IMR-90 (cell line): Measurements from ENCODE around the gene IRS4.

Experiments
- CHD1 ChIP-seq: IDR thresholded peaks from 2 replicates; pipeline ENCODE4 v1.6.1; 2012; ENCODE audit warnings: low read depth, low read length, improper control_type of control experiment
- FOS ChIP-seq: fragments of 150-350 bp; IDR thresholded peaks from 2 replicates; pipeline ENCODE4 v1.6.1; 2016; ENCODE audit warnings: low read depth, low read length
- POLR2A ChIP-seq: IDR thresholded peaks from 2 replicates; pipeline ENCODE4 v1.6.1; 2012; ENCODE audit warnings: mild to moderate bottlenecking, low read depth, low read length
- RAD21 ChIP-seq: IDR thresholded peaks from 2 replicates; pipeline ENCODE4 v1.6.1; 2012; ENCODE audit warnings: low read length, improper control_type of control experiment
- SMC3 ChIP-seq: fragments of 150-350 bp; IDR thresholded peaks from 2 replicates; pipeline ENCODE4 v1.6.1; 2016; ENCODE audit warnings: low read depth, mild to moderate bottlenecking, antibody characterized with exemption, low read length, moderate library complexity
- TF ChIP-seq, protein P1 (sequence below): conservative IDR thresholded peaks from 2 replicates; pipeline ENCODE4 v1.5.1; 2012; ENCODE audit warnings: mild to moderate bottlenecking, low read depth, low read length, improper control_type of control experiment
- TF ChIP-seq, protein P2 (sequence below): fragments of 150-350 bp; IDR thresholded peaks from 2 replicates; pipeline ENCODE4 v1.6.1; 2017; ENCODE audit warnings: mild to moderate bottlenecking, antibody characterized with exemption, low read length, low read depth

DNA sequence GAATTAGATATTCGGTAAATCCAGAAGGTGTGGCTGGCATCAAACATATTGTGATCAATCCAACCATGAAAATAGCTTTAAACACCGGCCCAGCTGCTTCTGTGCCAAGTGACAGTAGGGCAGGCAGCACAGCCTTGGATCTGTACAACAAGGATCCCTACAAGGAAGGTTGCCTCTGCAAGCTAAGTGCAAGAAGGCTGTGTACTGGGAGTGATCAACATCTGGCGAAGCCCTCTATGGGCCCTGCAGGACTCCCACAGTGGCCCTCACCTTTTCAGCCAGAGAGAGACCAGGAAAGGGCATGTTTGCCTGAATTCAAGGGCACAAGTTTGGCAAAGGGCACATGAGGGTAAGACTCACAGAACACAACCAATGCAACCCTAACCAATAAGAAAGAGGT lies 9.6 kb downstream of the IRS4 start:
- TF ChIP-seq CHD1, result no peak
- no peak for TF ChIP-seq FOS
- TF ChIP-seq POLR2A, result no peak
- TF ChIP-seq, protein P1, sequence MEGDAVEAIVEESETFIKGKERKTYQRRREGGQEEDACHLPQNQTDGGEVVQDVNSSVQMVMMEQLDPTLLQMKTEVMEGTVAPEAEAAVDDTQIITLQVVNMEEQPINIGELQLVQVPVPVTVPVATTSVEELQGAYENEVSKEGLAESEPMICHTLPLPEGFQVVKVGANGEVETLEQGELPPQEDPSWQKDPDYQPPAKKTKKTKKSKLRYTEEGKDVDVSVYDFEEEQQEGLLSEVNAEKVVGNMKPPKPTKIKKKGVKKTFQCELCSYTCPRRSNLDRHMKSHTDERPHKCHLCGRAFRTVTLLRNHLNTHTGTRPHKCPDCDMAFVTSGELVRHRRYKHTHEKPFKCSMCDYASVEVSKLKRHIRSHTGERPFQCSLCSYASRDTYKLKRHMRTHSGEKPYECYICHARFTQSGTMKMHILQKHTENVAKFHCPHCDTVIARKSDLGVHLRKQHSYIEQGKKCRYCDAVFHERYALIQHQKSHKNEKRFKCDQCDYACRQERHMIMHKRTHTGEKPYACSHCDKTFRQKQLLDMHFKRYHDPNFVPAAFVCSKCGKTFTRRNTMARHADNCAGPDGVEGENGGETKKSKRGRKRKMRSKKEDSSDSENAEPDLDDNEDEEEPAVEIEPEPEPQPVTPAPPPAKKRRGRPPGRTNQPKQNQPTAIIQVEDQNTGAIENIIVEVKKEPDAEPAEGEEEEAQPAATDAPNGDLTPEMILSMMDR, result no peak
- TF ChIP-seq RAD21, result no peak
- TF ChIP-seq, protein P2, sequence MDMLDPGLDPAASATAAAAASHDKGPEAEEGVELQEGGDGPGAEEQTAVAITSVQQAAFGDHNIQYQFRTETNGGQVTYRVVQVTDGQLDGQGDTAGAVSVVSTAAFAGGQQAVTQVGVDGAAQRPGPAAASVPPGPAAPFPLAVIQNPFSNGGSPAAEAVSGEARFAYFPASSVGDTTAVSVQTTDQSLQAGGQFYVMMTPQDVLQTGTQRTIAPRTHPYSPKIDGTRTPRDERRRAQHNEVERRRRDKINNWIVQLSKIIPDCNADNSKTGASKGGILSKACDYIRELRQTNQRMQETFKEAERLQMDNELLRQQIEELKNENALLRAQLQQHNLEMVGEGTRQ, result no peak
- TF ChIP-seq SMC3, result no peak
